ENCODE data around the gene SAMD11.

SAMD11 gene

GRCh38 chr1:905811-906599 lies 17.7 kb upstream of the SAMD11 start:
- no peak for DNase-seq (ENCODE audit: low read depth)

GRCh38 chr1:906600-907420 lies 16.9 kb upstream of the SAMD11 start:
- DNase-seq (ENCODE audit: low read depth), result no peak

- no peak for DNase-seq (ENCODE audit: low read depth)
These were observed 15.9 kb upstream of the SAMD11 start for GRCh38 chr1:907611-908451.

- no peak for DNase-seq (ENCODE audit: low read depth)
These were observed 15.1 kb upstream of the SAMD11 start for GRCh38 chr1:908661-909060.

GRCh38 chr1:909861-910310 lies 13.8 kb upstream of the SAMD11 start:
- no peak for DNase-seq (ENCODE audit: low read depth)

- DNase-seq (ENCODE audit: low read depth), result no peak
These were observed 13.3 kb upstream of the SAMD11 start for GRCh38 chr1:910311-910880.

- DNase-seq (ENCODE audit: low read depth), result no peak
These were observed 12.6 kb upstream of the SAMD11 start for GRCh38 chr1:910881-911721.

GRCh38 chr1:911875-912739 lies 11.6 kb upstream of the SAMD11 start:
- no peak for DNase-seq (ENCODE audit: low read depth)

GRCh38 chr1:912740-913301 lies 10.9 kb upstream of the SAMD11 start:
- DNase-seq (ENCODE audit: low read depth), result no peak

GRCh38 chr1:913491-914130 lies 10.1 kb upstream of the SAMD11 start:
- DNase-seq (ENCODE audit: low read depth), result no peak

GRCh38 chr1:914131-914890 lies 9.4 kb upstream of the SAMD11 start:
- DNase-seq (ENCODE audit: low read depth), result no peak

GRCh38 chr1:914891-915280 lies 8.8 kb upstream of the SAMD11 start:
- DNase-seq (ENCODE audit: low read depth), result no peak

- DNase-seq (ENCODE audit: low read depth), result no peak
These were observed 8.2 kb upstream of the SAMD11 start for GRCh38 chr1:915295-916172.

- no peak for DNase-seq (ENCODE audit: low read depth)
These were observed 7.3 kb upstream of the SAMD11 start for GRCh38 chr1:916173-917075.

- DNase-seq (ENCODE audit: low read depth), result no peak
These were observed 6.7 kb upstream of the SAMD11 start for GRCh38 chr1:917076-917459.

- no peak for DNase-seq (ENCODE audit: low read depth)
These were observed 6.1 kb upstream of the SAMD11 start for GRCh38 chr1:917466-918091.

Measured in activated T-cell treated with anti-CD3 and anti-CD28 coated beads for 1 hour (primary cell).